HG02610 (cell line): ENCODE results near the gene CCR6.
A peak's percentile ranks its signal among the peaks of the same experiment; 100 is the strongest.

Source experiments
- ATAC-seq: cut with Tn5 transposase; IDR thresholded peaks from one replicate; pipeline ENCODE4 v1.9.1; 2021; ENCODE audit warnings: mild to moderate bottlenecking, moderate library complexity; ENCODE audit not compliant: unreplicated experiment

CCR6 gene

DNA sequence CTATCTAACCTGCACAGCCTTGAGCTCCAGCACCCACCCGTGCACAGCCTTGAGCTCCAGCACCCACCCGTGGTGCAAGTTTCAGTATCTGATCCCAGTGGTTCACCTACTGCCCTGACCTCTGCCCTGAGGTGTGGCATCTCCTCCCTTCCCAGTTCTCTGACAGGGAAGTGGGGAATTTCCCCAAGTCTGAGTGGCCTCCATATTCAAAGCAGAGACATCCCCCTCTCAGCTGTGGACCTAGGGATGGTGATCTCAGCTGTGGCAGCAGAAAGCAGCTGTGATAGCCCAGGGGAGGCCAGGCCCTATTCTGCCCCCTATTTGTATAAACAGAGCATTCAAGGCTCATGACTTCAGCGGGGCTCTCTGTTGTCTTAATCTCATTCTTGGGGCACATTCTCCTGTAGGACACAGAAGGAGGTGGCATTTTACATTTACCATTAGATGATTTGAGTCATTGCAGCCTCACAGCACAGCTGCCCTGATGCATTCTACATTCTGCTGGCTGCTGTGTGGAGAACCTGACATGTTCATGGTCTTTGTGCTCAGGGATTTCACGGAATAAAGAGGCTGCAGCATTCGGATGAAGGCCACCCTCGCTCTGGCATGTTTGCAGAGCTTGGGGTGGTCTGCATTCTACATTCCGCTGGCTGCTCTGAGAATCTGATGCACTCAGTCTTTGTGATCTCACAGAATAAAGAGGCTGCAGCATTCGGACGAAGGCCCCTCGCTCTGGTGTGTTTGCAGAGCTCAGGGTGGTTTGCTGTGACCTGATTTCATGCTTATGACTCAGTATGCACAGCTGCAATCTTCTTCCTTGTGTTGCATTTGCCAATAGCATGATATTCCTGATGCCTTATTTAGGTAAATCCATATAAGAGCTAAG, 17.9 kb downstream of the CCR6 start:
- ATAC-seq = no peak

DNA sequence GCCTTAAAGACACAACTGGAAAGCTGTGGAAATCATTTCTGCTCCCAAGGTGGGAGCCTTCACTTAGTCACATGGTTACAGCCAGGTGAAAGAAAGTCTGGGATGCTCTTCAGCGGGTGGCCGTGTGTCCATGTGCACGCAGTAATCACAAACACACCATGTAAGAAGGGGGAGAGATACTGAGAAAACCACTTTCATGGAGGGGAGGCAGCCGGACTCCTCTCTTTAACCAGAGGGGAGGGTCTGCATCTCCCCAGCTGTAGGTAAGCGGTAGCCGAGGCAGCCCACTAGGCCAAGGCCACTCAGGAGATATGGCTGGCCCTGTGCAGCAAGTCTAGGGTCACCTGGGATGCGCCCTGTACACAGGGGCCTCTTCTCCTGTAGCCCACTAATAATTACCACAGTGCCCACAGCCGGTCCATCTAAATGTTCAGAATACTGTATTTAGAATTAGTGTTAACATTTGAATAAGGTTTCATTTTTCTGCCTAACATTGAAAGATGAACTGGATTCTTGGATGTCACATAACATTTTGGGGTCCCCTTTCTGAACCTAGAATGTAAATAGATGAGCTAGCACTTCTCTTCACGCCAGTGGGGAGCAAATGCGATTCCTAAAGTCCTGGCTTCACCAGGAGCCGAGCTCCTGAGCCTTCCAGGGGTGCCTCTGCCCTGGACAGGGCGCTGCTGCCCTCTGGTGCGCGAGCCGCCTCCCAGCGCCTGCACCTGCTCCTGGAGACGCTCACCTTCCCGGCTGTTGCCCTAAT, 19.0 kb downstream of the CCR6 start:
- peak; percentile 51 for ATAC-seq

- no peak for ATAC-seq
Observed at GRCh38 chr6:167142433-167142761, 19.5 kb downstream of the CCR6 start.

- no peak for ATAC-seq
Observed at GRCh38 chr6:167143041-167143440, 20.1 kb downstream of the CCR6 start.

DNA sequence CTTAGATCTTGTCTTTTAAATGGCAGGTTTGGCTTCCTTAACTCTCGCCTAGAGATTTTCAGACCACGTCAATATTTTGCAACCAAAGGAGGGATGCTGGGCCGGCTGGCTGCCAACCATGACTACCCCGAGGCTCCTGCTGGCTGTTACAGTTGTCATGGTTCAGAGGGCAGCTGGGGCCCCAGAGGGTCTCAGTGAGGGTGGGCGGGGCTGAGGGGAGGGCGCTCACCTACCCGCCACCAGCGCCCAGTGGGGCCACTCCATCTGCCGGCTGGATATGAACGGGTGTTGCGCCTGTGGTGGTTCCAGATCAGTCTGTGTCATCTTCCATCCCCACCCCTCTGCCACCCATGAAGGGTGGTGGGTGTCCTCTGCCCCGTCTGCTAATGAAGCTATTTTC, 22.6 kb downstream of the CCR6 start:
- no peak for ATAC-seq

GRCh38 chr6:167146135-167146534, 23.2 kb downstream of the CCR6 start:
- peak; percentile 41 for ATAC-seq

DNA sequence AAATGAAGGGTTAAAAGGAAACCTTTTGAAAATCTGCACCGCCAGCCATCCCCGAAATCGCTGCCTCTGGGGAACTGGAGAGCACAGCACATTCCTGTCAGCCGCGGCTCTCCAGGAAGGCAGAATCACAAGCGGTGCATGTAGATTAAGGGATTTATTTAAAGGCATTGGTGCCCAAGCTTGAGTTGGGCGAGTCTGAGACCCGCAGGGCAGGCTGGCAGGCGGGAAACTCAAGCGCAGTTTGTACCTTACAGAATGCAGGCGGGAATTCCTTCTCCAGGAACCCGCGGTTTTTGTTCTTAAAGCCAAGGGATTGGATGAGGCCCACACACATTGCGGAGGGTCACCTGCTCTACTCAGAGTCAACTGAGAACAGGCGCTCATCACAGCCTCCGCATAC, 24.1 kb downstream of the CCR6 start:
- ATAC-seq = no peak

- no peak for ATAC-seq
Observed at GRCh38 chr6:167148021-167148420, 25.1 kb downstream of the CCR6 start.

DNA sequence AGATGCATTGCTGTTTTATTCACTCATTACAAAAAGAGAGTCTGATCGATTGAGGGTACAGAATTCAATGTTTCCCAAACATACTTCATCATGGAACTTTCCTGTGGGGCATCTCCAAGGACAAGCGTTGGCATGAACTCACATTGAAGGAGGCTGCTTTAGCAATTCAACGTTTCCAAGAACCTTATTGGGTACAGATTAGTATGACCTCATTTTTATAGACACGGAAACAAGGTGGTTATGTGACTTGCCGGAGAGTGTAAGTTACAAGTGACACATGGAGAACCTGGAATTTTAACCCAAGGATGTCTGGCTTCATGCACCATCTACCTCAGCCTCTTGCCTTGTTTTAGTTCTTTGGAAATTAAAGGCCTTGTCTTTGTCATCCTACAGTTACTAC, 26.1 kb downstream of the CCR6 start:
- ATAC-seq = no peak

DNA sequence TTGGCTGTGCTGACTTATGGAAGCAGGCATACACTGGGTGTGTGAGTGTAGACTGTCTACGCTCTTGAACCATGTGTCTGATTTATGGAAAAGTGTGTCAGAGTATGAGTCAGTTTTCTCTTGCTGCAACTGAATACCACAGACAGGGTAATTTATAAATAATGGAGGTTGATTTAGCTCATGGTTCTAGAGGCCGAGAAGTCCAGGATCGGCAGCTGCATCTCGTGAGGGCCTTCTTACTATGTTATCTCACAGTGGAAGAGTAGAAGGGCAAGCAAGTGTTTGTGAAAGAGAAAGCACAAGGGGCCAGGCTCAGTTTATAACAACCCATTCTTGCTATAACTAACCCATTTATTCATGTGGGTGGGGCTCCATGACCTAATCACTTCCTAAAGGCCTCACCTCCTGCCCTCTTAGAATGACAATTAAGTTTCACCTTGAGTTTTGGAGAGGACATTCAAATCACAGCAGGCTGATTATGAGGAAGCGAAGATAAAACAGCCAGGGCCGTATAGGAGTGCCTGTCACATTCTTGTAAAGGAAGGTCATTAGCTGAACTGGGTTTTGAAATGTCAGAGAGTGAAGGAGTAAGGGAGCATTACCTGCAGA, 28.1 kb downstream of the CCR6 start:
- peak; percentile 44 for ATAC-seq

DNA sequence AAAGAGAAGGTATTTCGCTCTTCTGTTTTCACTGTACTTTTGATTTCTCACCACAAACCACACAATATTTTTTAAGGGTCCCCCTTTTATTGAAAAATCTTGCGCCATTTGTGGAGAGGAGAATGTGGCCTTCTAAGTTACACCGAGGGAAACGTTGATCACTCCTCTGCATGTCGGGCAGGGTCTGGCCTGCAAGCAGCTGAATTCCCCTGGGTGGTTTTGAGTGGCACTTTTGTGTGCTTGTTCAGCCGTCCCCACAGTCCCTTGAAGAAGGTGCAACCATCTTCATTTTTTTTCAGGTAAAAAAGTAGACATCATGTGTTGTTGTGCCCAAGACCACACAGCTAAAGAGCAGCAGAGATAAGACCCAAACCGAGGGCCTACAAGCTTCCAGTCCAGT, 28.8 kb downstream of the CCR6 start:
- ATAC-seq = no peak

GRCh38 chr6:167152862-167153261, 30.0 kb downstream of the CCR6 start:
- no peak for ATAC-seq

- ATAC-seq = peak; percentile 68
Observed at GRCh38 chr6:167153521-167153959, 30.6 kb downstream of the CCR6 start.

- ATAC-seq = no peak
Observed at GRCh38 chr6:167154291-167154690, 31.4 kb downstream of the CCR6 start.

DNA sequence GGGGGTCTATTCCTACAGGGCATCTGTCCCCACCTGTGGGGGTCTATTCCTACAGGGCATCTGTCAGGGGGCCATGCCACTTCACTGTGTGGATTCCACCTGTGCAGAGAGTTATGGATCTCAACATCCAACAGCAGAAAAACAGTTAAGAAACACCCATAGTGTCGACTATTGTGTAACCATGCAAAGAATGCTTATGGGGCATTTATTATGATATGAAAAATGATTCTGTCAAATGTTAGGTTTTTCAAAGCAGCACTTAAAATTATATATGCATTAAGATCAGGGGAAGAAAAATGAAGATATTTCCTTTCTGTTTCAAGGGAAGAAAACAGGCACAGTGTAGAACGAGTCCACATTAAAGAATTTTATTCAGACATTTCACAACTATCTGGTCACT, 32.0 kb downstream of the CCR6 start:
- ATAC-seq = no peak

DNA sequence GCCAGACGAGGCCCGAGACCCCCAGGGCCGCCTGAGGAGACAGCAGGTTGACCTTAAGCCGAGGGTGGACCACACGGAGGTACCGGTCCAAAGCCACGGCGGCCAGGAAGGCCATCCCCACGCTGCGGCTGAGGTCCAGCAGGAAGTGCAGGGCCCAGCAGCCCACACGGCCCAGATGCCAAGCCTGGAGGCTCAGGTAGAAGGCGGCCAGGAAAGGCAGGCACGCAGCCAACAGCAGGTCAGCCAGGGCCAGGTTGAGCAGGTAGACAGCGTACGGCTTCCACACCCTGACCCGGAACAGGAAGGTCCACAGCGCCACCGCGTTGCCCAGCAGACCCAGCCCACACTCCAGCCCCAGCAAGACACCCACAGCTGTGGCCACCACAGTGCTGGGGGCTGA, 34.5 kb downstream of the CCR6 start:
- no peak for ATAC-seq

DNA sequence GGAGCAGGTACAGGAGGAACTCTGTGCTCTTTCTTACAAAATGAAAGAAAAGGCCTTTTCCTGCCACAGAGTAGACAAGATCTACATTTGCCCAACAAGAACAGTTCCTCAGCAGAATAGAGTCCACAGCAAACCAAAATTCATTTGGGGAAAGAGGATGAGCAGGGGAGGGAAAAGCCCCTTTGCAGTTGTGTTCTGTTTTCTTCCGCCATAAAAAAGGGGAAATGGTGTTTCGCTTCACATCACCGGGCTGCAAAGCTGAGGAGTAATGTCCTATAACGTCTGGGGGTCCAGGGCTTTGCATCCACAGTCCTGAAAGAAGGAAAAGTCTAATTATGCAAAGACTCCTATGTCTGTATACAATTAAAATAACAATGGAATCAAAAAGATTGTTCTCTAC, 35.0 kb downstream of the CCR6 start, which contains the start of gene GPR31:
GPR31 (minus strand) TSS at position 118 of the 400 bp plus-strand sequence. CDS start 149 bp downstream, outside the sequence.
- no peak for ATAC-seq

- ATAC-seq = no peak
Observed at GRCh38 chr6:167161851-167162467, 39.1 kb downstream of the CCR6 start.

- ATAC-seq = no peak
Observed at GRCh38 chr6:167162591-167162990, 39.7 kb downstream of the CCR6 start.

GRCh38 chr6:167163476-167164011, 40.6 kb downstream of the CCR6 start:
- ATAC-seq = no peak

- ATAC-seq = no peak
Observed at GRCh38 chr6:167164261-167164660, 41.4 kb downstream of the CCR6 start.
